Astrocyte of the hippocampus (primary cell): ENCODE measurements around the gene RNU1-3.
"Not testable (repeated sequence)": the region's sequence is repeated elsewhere in the genome, so short reads cannot be mapped to it uniquely, and the experiment has no call there.

Experiments
- DNase-seq: peaks from one replicate; pipeline ENCODE4 v3.0.0; 2011; ENCODE audit warnings: low read depth, low spot score

Gene RNU1-3

DNA sequence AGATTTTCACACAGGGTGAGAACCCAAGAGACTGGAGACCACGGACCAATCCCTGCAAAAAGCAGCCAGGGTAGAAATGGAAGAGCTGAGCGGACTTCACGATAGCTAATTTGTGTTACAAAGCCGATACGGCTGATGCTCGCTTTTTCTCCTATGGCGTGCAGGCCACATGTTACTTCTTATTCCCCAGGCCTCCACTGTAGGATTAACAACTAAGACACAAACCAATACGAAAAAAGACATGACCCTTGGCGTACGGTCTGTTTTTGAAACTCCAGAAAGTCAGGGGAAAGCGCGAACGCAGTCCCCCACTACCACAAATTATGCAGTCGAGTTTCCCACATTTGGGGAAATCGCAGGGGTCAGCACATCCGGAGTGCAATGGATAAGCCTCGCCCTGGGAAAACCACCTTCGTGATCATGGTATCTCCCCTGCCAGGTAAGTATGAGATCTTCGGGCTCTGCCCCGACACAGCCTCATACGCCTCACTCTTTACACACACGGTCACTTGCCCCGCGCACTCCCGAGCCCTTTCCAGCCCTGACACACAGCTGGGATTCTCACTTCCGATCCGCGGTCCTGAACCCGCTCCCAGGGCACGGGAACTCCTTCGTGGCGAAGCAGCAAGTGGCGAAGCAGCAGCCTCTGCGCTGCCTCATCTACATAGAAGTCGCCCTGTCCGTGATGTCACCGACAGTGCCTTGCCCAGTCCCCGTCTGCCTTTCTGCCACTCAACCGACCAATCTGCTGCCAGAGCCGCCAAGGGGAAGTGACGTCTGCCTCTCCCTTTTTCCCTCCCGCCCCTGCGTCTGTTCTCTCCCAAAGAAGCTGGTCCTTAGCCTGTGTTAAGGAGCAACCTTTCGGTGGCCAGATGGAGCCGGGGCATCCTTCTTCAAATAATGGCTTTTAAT is at the start of gene RNU1-3:
RNU1-3 (minus strand) TSS at position 447 of the 912 bp plus-strand sequence.
- DNase-seq: not testable (repeated sequence)

DNA sequence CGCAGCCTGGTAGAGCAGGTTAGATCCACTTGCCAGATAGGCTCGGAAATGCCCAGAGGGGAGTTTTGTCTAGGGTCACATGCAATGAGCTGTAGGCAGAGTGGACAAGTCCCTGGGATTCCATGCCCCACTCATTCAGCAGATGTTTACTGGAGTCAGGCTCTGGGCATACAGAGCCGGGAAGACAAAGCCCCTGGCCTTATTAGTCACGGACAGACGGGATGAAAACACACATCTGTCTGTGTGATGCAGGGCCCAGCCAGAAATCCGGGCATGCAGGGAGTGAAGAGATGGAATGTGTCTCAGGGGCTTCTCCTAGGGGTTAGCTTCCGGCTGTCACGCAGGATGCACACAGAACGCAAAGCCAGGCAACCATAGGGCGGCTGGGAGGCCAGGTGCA is 46.7 kb upstream of the RNU1-3 start:
- DNase-seq: not testable (repeated sequence)

DNA sequence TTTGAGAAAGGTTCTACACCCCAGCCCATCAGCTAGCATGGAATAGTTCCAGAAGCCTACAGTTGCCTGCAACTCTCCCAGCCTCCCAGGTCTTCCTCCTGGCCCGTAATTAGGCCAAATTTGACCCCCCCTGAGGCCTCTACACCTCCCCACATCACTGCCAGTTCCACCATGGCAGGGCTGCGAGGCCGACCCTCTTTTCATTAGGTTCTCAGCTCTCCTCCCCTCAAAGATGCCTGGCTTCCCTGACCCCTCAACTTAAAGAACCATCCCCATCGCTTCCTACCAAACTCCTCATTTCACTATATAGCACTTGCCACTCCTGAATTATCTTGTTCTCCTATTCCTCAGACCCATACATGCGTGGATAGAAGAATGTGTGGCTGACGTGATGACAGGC is 46.2 kb upstream of the RNU1-3 start:
- not testable (repeated sequence) for DNase-seq

DNA sequence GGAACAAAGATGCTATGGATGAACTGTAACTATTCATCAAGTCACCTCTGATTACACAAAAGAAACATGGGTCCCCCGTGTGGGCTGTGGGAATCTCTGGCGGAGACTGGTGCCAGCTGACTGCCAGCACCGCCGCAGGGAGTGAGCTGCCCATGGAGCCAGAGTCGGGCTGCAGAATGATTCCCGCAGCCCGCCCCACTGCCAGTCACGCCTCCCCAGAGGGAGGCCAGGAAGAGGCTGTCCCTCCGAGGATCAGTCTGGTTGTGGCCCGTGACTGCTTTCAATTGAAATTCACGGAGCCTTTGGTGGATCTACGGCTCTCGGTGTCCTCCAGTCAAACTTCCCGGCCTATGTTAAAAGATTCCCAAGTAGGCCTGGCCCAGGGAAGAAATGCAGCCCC is 45.8 kb upstream of the RNU1-3 start:
- DNase-seq: peak; percentile 23

DNA sequence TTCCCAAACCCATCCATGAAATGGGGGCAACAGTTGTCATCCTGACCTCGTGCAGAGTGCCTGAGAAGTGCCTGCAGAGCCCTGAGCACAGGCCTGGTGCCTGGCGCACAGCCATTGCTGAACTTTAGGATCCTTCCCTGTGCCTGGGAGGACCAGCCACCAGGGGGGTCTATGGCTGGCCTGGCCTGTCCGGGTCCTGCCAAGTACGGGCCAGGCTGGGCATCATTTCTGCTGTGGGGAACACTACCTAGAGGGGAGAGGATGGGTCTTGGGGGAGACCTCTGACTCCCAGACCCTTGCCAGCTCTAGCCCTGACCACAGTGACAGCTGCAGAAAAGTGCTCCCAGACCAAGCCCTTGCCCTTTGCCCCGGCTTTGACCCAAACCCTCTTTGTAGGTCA is 45.4 kb upstream of the RNU1-3 start:
- DNase-seq: not testable (repeated sequence)

DNA sequence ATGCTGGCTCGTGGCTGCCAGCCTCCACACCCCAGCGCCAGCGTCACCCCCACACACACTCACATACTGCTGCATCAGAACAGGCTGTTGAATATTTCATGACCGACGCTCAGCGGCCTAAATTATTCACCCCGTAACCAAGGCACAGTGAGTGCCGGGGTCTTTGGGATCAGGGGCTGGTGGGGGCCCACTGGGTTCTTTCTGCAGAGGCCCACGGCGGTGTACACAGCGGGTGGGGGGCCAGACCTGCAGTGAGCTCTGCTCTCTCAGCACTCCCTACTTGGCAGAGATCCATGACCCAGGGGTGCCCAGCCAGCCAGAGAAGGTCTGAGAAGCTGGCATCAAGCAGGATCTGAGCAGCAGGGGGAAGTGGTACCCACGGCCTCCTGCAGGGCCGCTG is 43.9 kb upstream of the RNU1-3 start:
- peak; percentile 18 for DNase-seq

DNA sequence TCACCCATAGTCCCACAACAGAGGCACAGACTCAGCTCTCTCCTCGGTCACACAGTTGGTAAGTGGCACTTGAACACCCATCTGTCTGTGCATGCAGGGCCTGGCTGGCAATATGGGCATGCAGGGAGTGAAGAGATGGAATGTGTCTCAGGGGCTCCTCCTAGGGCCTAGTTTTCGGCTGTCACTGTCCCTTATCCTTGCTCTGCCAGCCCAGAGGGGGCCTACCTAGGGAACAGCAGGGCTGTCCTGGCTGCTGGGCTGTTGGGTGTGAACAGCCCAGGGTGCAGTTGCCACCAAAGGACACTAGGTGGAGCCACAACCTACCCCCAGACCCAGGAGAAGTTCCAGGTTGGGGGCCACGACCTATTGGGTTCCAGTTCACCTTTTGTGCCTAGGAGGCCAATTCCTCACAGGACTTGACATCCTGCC is 42.9 kb upstream of the RNU1-3 start:
- DNase-seq: peak; percentile 50

DNA sequence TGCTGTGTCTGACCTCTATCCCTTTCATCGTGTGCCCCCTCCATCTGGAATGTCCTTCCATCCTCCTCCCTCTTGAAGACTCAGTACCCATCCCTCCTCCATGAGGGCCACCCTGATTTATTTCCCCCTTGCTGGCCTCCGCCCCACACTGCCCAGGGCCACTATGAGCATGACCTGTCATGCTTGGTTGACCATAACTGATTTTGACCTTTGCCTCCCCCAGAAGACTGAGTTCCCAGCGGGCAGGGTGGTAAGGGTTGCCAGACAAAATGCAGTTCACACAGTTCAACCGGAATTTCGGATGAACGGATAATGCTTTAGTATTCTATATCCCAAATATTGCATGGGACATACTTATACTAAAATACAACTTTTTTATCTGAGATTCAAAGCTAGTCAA is 42.0 kb upstream of the RNU1-3 start:
- not testable (repeated sequence) for DNase-seq

DNA sequence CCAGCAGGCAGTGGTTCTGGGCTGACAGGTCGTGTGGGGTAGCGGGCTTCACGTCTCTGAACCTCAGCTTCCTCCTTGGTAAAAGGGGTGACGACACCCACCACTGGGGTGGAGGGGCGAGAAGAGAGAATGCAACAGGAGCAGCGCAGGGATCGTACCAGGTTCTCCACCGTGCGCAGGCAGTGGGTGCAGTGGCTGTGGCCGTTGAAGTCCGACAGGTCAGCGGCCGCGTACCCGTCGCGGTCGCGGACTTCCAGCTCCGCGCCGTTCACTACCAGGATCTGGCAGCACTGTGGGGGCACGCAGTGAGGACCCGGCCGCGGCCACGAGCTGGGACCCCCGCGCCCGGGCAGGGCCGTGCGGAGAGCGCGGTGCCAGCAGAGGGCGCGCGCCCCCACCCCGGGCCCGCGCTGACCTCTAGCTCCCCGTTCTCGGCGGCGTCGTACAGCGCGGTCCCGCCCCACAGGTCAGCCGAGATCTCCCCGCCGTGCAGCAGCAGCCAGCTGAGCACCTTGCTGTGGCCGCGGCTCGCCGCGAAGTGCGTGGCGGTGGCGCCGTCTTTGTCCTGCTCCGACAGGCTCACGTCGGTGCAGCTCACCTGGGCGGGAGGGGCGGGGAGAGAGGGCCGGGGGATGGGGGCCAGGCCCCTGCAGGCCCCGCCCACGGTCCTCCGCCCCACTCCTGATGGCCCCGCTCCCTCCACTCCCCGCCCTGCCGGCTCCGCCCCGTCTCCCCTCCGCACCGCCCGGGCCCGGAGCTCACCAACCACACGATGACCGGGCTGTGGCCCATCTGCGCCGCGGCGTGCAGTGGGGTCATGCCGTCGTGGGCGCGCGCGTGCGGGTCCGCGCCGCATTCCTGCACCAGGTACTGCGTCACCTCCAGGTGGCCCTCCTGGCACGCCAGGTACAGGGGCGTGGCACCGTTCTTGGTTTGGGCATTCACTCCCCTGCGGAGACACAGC is 40.7 kb upstream of the RNU1-3 start:
- not testable (repeated sequence) for DNase-seq

DNA sequence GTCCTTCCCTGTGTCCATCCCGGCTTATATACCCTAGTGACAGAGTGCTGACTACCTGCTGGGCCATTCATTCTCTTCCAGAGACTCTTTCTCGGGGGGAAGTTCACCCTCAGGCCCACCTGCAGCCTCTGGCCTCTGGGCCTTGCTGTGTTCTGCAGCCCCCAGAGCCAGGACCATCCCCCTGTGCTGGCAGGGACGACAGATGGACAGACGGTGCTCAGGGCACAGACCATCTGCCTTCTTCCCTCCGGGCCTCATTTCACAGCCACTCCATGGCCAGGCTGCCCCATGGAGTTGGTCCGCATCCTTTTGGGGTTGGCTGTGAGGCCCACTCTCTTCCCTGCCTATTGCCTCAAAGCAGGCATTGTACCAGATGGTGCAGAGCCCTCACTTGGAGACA is 39.6 kb upstream of the RNU1-3 start:
- not testable (repeated sequence) for DNase-seq

DNA sequence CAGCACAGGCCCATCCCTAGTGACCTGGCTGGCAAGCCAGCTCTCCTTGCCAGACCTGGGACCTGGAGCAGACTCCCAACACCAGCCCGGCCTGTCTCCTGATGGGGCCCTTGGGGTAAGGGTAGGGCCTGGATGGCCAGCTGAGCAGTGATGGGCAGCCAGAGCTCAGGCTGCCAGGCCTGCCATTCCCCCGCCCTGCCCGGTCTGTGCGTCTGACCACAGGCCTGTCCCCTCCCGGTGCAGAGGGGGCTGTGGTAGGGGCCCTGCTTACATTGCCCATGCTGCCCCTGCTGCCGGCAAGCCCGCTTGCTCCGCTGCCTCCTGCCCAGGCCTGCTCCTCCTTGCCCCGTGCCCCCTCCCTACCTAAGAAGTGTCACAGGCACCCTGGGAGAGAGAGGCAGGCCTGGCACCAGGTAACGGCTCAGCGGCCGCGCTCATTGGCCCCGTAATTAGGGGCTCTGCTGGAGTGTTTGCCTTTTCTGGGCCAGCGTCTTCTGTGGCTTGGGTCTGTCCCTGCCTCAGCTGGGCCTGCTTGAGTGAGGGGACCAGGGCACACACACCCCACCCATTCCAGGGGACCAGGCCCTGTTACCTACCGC is 37.9 kb upstream of the RNU1-3 start:
- DNase-seq: not testable (repeated sequence)

DNA sequence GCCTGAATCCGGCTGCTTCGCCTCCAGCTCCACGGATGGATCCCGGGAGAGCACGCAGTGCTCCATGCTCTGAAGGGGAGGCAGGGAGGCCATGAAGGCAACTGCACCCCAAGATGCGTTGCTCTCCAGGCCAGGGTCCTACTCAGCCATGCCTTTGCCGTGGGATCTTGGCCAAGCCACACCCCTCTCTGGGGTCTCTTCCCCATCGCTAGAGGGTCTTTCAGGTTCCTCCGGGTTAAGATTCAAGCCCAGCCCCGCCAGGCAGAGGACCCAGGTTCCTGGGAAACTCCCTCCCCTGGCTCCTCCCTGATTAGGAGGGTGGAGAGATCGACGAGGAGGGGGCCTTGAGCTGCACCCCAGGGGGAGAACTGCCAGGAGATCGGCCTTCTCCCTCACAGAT is 37.3 kb upstream of the RNU1-3 start:
- DNase-seq: not testable (repeated sequence)

DNA sequence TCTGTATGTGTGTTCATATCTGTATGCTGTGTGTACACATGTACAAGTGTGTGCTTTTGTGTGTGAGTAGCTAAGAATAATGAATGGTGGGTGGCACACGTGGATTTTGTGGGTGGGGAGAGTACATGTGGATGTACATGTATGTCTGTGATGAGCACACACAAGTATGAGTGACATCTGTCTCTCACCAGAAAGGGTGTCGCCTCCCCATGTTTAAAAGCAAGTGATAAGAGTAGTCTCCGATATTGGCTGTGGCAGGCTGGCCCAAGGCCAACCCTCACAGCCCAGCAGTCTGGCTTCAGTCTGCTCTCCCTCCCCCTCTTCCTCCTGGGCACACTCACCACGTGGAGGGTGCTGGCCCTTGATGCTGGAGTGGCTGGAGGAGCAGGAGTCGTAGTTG is 36.9 kb upstream of the RNU1-3 start:
- not testable (repeated sequence) for DNase-seq

DNA sequence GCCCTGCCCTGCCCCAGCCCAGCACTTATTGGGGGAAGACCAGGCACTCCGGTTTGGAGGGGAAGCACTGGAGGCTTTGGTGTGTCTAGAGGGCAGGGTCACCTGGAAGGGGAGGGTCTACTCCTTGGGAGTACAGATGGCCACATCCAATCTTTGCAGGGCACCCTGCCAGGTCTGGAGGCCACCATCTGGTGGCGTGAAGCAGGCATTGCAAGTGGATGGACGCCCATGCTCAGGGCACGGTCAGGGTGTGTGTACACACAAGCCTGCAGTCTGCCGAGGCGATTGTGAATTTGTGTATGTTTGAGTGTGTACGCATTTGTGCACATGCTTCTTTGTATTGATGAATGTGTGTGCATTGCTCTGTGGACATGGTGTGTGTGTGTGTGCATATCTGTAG is 36.4 kb upstream of the RNU1-3 start:
- DNase-seq: not testable (repeated sequence)

DNA sequence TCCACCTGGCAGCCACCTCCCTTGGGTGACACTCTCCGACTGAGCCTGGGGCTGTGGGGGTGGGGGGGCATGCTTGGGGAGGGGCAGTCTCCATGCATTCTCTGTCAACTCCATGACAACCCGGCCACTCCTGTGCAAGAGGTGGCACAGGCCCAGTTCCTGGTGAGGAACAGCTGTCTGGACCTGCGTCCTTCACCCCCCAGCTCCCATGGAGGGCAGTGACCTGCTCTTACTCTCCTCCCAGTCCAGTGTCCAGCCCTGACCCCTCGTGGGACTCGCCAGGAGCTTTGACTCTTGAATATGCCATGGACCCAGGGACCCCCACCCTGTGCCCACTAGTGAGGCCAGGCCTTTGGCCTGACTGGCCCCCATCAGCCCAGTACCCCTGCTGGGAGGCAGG is 35.5 kb upstream of the RNU1-3 start:
- DNase-seq: not testable (repeated sequence)

DNA sequence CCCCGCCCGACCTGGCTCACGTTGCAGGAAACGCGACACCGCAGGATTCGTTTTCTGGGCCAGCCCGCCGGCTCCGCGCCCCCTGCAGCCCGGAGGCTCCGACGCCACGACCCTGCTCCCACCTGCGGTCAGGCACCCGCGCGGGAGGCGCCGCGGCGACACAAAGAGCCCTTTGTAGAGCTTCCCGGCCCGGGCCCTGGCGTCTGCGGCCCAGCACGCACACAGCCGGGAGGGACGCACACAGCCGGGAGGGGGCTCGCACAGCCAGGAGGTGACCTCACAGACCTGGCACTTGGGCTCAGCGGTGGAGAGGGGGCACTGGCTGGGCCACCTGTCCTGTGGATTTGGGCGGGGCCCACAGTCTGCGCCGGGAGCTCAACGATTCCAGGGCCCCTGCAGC is 34.4 kb upstream of the RNU1-3 start:
- DNase-seq: not testable (repeated sequence)

DNA sequence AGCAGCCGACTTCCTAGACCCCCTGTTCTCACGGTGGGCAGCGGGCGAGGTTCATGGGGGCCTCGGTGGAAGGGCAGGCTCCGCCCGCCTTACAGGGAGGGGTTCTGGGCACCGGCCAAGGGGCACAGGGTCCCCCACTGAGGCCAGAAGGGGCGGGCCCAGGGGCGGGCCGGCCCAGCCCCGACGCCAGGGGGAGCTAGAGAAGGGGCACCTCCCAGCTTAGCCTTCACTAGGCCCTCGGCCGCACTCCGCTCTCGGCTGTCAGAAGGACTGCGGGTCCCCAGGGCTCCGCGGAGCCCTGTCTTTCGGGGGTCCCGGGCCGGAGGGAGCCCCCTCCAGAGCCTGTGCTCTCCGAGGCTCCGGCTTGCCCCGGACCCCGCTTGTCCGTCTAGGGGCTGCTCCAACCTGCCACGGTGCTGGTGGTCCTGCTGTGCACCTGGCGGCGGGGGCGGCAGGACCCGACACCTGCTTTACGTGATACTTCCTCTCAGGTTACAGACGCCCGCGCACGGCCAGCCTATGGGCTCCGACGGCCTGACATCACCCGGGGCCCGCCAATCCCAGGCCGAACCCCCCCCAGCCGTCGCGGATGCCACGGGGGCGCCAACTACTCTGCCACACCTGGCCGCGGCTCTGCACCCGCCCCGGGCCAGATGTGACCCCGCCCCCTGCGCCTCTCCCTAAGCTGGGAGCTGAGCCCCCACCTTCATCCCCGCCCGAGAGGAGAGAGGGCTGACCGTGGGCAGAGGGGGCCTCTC is 33.6 kb upstream of the RNU1-3 start:
- not testable (repeated sequence) for DNase-seq

DNA sequence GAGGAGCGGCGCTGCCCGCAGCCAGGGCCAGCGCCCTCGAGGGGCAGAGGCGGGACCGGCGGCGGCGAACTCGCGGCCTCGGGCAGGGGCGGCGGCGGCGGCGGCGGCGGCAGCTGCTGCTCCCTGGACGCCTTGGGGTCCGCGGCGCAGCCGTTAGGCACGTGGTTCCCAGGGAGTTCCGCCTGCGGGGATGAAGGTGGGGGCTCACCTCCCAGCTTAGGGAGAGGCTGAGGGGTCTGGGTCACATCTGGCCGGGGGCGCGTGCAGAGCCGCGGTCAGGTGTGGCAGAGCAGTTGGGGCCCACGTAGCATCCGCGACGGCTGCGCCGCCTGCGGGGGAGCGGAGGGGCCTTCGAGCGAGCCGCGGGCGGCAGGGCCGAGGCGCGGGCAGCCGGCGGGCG is 32.7 kb upstream of the RNU1-3 start:
- not testable (repeated sequence) for DNase-seq

DNA sequence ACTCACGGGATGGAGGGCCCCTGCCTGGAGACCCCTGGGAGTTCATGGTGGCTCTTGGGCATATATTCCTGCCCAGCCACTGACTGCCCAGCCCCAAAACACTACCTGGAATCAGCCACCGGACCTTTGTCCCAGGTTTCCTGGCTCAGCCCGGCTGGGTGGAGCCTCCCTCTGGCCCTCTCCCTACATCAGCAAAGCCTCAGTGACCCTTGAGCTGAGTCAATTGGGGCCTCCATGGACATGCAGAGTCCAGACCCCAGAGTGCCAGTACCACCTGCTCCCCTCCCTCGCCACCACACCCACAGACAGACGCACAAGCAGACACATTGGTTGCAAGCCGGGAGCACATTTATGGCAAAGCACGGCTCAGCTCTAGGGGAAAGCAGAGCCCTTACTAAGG is 30.4 kb upstream of the RNU1-3 start:
- not testable (repeated sequence) for DNase-seq

DNA sequence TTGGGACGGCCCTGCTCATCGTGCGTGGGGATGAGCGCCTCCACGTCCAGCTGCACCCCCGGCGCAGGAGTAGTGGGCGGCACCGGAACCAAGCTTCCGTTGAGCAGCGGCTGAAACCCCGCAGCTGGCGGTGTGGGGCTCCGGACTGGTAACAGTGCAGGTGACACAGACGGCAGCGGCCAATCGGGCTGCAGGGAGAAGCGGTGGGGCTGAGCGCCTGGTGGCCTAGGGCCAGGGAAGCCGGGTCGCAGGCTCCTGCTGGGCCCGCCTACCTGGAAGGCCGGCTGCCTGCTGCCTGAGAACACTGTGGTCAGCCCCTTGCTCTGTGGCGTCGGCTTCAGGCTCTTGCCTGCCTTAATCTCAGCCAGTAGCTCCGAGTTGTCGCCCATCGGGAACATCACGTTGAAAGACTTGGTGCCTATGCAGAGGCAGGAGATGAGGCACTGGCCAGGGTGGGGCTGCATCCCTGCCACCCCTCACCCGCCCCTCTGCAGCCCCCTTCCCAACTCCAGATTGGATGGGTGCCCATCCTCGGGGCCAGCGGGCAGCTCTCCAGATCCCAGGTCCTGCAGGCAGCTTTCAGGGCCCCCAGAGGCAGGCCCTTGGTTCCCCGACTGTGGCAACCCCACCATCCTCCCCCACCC is 29.9 kb upstream of the RNU1-3 start:
- peak; percentile 4 for DNase-seq
